H1 (cell line): Measurements from ENCODE around the gene CBS. TPM values are rescaled to one million over a fixed set of nuclear protein-coding genes. Genes with fewer than 3 reads are reported as not detected.
"Not testable (repeated sequence)": the region's sequence is repeated elsewhere in the genome, so short reads cannot be mapped to it uniquely, and the experiment has no call there.

Experiments used
- CTCF ChIA-PET: fragments of 300-600 bp; sonication (Branson Sonifier 250); formaldehyde crosslinking; loops from one replicate; lab custom pipeline; 2021; ENCODE audit not compliant: partially characterized antibody; lab: Charles Lee
- POLR2A ChIA-PET: fragments of 300-600 bp; sonication (Branson Sonifier 250); formaldehyde crosslinking; loops from one replicate; lab custom pipeline; 2021; ENCODE audit warnings: inconsistent platforms; ENCODE audit not compliant: partially characterized antibody; lab: Charles Lee
- DNase-seq, 2 experiments: peaks; one replicate each; pipeline versions ENCODE4 v3.0.0 to v3.0.0-alpha.2; 2010 to 2022; ENCODE audit warnings: low spot score in 2 of 2, low read depth in 1 of 2, mixed read lengths in 1 of 2
- FAIRE-seq: peaks from 2 replicates; lab custom pipeline; 2011; peaks lifted over from hg19 to GRCh38; lab: Jason Lieb, UNC
- H2AFZ ChIP-seq: 2 replicates; pipeline ENCODE4 v1.8.1; 2012; ENCODE audit warnings: low read length, inconsistent platforms
- H2AK5ac ChIP-seq: 2 replicates; pipeline ENCODE4 v1.6.1; 2013; ENCODE audit warnings: low read depth, low read length
- H2BK120ac ChIP-seq: replicated peaks from 2 replicates; pipeline ENCODE3; 2013; ENCODE audit warnings: low read depth, low read length, inconsistent platforms
- H2BK12ac ChIP-seq: 2 replicates; pipeline ENCODE4 v1.6.1; 2013; ENCODE audit warnings: low read depth, low read length
- H2BK15ac ChIP-seq: 2 replicates; pipeline ENCODE4 v1.6.1; 2013; ENCODE audit warnings: low read length
- H2BK20ac ChIP-seq: 2 replicates; pipeline ENCODE4 v1.6.1; 2013; ENCODE audit warnings: low read length
- H2BK5ac ChIP-seq: 2 replicates; pipeline ENCODE4 v1.6.1; 2013; ENCODE audit warnings: low read depth, low read length
- H3K14ac ChIP-seq: 2 replicates; pipeline ENCODE4 v1.6.1; 2013; ENCODE audit warnings: inconsistent platforms; ENCODE audit not compliant: insufficient read length
- H3K18ac ChIP-seq: 2 replicates; pipeline ENCODE4 v1.6.1; 2013; ENCODE audit warnings: low read length; ENCODE audit errors: extremely low read depth
- H3K23ac ChIP-seq: 2 replicates; pipeline ENCODE4 v1.6.1; 2013; ENCODE audit warnings: inconsistent platforms; ENCODE audit not compliant: insufficient read length
- H3K23me2 ChIP-seq: 2 replicates; pipeline ENCODE4 v1.6.1; 2013; ENCODE audit warnings: low read depth, low read length
- H3K27ac ChIP-seq: 2 replicates; pipeline ENCODE4 v1.6.1; 2011; ENCODE audit warnings: low read depth, low read length, inconsistent platforms
- H3K27me3 ChIP-seq, 4 experiments: replicated peaks in 1 of 4; 1 replicate in 1 of 4; 2 replicates in 3 of 4; pipeline versions ENCODE4 v1.6.1 to v1.8.1; 2011 to 2013; ENCODE audit warnings: low read length in 3 of 4, mild to moderate bottlenecking in 3 of 4, inconsistent platforms in 2 of 4, mixed read lengths in 2 of 4, moderate library complexity in 1 of 4; ENCODE audit not compliant: control insufficient read depth in 3 of 4, insufficient read depth in 3 of 4; ENCODE audit errors: extremely low read depth in 1 of 4
- H3K36me3 ChIP-seq, 4 experiments: 2 replicates each; pipeline versions ENCODE4 v1.6.1 to v1.8.1; 2011 to 2013; ENCODE audit warnings: mild to moderate bottlenecking in 4 of 4, low read length in 3 of 4, moderate library complexity in 2 of 4, control low read depth in 1 of 4, inconsistent platforms in 1 of 4; ENCODE audit not compliant: insufficient read depth in 4 of 4, control insufficient read depth in 2 of 4
- H3K4ac ChIP-seq: replicated peaks from 2 replicates; pipeline ENCODE3; 2013; ENCODE audit warnings: low read length, low read depth, mixed read lengths, inconsistent platforms; ENCODE audit not compliant: insufficient read length
- H3K4me1 ChIP-seq, 4 experiments: replicated peaks in 1 of 4; 1 replicate in 1 of 4; 2 replicates in 3 of 4; pipeline versions ENCODE4 v1.6.1 to v1.8.1; 2011 to 2013; ENCODE audit warnings: low read length in 3 of 4, inconsistent platforms in 2 of 4, mixed read lengths in 1 of 4; ENCODE audit not compliant: insufficient read depth in 4 of 4, control insufficient read depth in 3 of 4
- H3K4me2 ChIP-seq, 2 experiments: 2 replicates each; pipeline versions ENCODE4 v1.6.1 to v1.8.1; 2011 to 2013; ENCODE audit warnings: low read depth in 2 of 2, low read length in 2 of 2, control low read depth in 1 of 2, inconsistent platforms in 1 of 2, mild to moderate bottlenecking in 1 of 2; ENCODE audit not compliant: insufficient read depth in 1 of 2
- H3K4me3 ChIP-seq, 4 experiments: fragments of 200-600, 300-600 bp in 1 of 4; sonication (generic), shearing (Covaris generic), sonication (Bioruptor Twin) in 1 of 4; 2 replicates each; pipeline versions ENCODE4 v1.5.1 to v1.8.1; 2011 to 2016; ENCODE audit warnings: low read length in 4 of 4, low read depth in 3 of 4, control low read depth in 2 of 4, inconsistent platforms in 2 of 4, mild to moderate bottlenecking in 2 of 4, mixed read lengths in 1 of 4, moderate library complexity in 1 of 4; ENCODE audit not compliant: insufficient read depth in 2 of 4; ENCODE audit errors: extremely low read depth in 1 of 4
- H3K56ac ChIP-seq: replicated peaks from 2 replicates; pipeline ENCODE3; 2013; ENCODE audit warnings: low read depth, mild to moderate bottlenecking, mixed read lengths, low read length, inconsistent platforms; ENCODE audit not compliant: insufficient read length
- H3K79me1 ChIP-seq: 2 replicates; pipeline ENCODE4 v1.6.1; 2013; ENCODE audit warnings: low read depth, low read length, control low read depth
- H3K79me2 ChIP-seq, 2 experiments: 2 replicates each; pipeline versions ENCODE4 v1.6.1 to v1.8.1; 2012 to 2013; ENCODE audit warnings: low read length in 2 of 2, mild to moderate bottlenecking in 2 of 2, inconsistent platforms in 1 of 2; ENCODE audit not compliant: insufficient read depth in 2 of 2, control insufficient read depth in 1 of 2
- H3K9ac ChIP-seq, 4 experiments: replicated peaks in 1 of 4; 1 replicate in 1 of 4; 2 replicates in 3 of 4; pipeline versions ENCODE4 v1.6.1 to v1.8.1; 2011 to 2013; ENCODE audit warnings: low read depth in 3 of 4, low read length in 3 of 4, control low read depth in 2 of 4, mild to moderate bottlenecking in 2 of 4, moderate library complexity in 2 of 4, inconsistent platforms in 1 of 4; ENCODE audit errors: extremely low read depth in 1 of 4
- H3K9me3 ChIP-seq, 2 experiments: 2 replicates each; pipeline versions ENCODE4 v1.6.1 to v1.8.1; 2012 to 2013; ENCODE audit warnings: mild to moderate bottlenecking in 2 of 2, moderate library complexity in 2 of 2, control low read depth in 1 of 2, inconsistent platforms in 1 of 2, low read depth in 1 of 2, low read length in 1 of 2, mixed read lengths in 1 of 2; ENCODE audit not compliant: insufficient read depth in 2 of 2
- H4K20me1 ChIP-seq, 2 experiments: replicated peaks in 1 of 2; 2 replicates each; pipeline versions ENCODE3 to v1.8.1; 2011 to 2013; ENCODE audit warnings: inconsistent platforms in 2 of 2, low read length in 2 of 2, mild to moderate bottlenecking in 1 of 2; ENCODE audit not compliant: insufficient read depth in 2 of 2, control insufficient read depth in 1 of 2
- H4K5ac ChIP-seq: 2 replicates; pipeline ENCODE4 v1.6.1; 2013; ENCODE audit warnings: low read length, low read depth, mixed read lengths, inconsistent platforms; ENCODE audit not compliant: insufficient read length
- H4K8ac ChIP-seq: 2 replicates; pipeline ENCODE4 v1.8.0; 2013; ENCODE audit warnings: mild to moderate bottlenecking, moderate library complexity, low read length, inconsistent platforms; ENCODE audit not compliant: insufficient read depth; ENCODE audit errors: extremely low read depth
- H4K91ac ChIP-seq: replicated peaks from 2 replicates; pipeline ENCODE3; 2013; ENCODE audit warnings: low read length, mixed read lengths, inconsistent platforms; ENCODE audit not compliant: insufficient read length
- WGBS, 2 experiments: shearing (Covaris generic) in 1 of 2; methylation state at CpG; one replicate each; pipeline versions ENCODE4 v1.1.6 to v1.1.7; 2013 to 2015; ENCODE audit warnings: low lambda C conversion rate in 2 of 2, mixed read lengths in 2 of 2, inconsistent platforms in 1 of 2, low coverage in 1 of 2, missing lambda C conversion rate in 1 of 2; ENCODE audit not compliant: insufficient replicate concordance in 2 of 2, insufficient coverage in 1 of 2, insufficient read length in 1 of 2; ENCODE audit errors: extremely low coverage in 1 of 2, missing lambda C conversion rate in 1 of 2; 5-methylcytosine and 5-hydroxymethylcytosine counted together
- polyA plus RNA-seq, 7 experiments: library from polyadenylated mRNA; depleted of rRNA in 3 of 7; stranded (reverse) in 5 of 7; unstranded in 2 of 7; fragments of >200 nt in 5 of 7; fragments of 200-250 nt in 2 of 7; gene quantifications; 1 replicate in 5 of 7; 2 replicates in 1 of 7; 4 replicates in 1 of 7; pipeline versions ENCODE4 v1.2.1 to v1.2.3, GENCODE V29; 2011 to 2013; ENCODE audit warnings: missing spikeins in 2 of 7, mixed read lengths in 2 of 7
- total RNA-seq: library from RNA; stranded (reverse); fragmentation: NEBNext Ultra II Directional; extraction: Animal tissue kit (Norgen Biotek cat#: 25700); gene quantifications from 2 replicates; pipeline ENCODE4 v1.2.1, GENCODE V29; 2021

Gene CBS
- total and polyA plus RNA-seq, 2 of the 8 experiments (the other 6 are each of a cell fraction or from before 2014, with no cell fraction given), result 114 to 455 TPM

DNA sequence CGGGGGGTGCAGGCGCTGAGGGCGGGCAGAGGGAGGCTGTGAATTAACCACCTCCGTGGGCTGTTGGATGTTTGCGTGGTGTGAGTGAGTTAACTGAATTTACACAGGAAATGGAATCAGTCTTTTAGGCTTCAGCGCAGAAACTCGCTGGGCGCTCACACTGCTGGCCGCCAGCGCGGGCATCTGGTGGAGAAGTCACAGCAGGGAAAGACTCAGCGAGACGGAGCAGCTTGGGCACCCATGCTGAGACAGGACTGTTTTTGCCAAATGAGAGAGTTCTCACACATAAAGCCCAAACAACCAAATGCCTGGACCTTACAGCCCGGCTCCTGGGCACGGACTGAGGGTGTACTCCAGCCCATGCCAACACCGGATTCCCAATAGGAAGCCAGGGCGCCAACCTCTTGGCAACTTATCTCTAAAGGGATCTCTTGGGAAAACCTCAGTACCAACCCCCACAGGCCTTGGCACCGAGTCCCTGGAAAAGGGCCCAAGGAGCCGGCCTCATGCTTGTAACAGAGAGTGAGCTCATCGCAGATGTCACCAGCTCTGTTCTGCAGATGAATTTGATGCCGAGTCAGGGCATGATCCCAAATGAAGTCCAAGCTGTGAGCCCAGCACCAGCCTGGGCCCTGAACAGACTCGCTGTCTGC is 11.2 kb downstream of the CBS start:
- H2BK120ac ChIP-seq, H3K23me2 ChIP-seq, H4K8ac ChIP-seq, H2BK20ac ChIP-seq, H4K5ac ChIP-seq, H2AK5ac ChIP-seq, H3K4me1 ChIP-seq, H3K4me2 ChIP-seq, H3K9me3 ChIP-seq, H3K79me2 ChIP-seq, H2AFZ ChIP-seq, H3K9ac ChIP-seq, H3K79me1 ChIP-seq, H4K20me1 ChIP-seq, H3K4me3 ChIP-seq, H3K14ac ChIP-seq, CTCF ChIA-PET, POLR2A ChIA-PET, H3K56ac ChIP-seq, FAIRE-seq, H4K91ac ChIP-seq, H3K36me3 ChIP-seq, H2BK15ac ChIP-seq, H3K18ac ChIP-seq, H3K27me3 ChIP-seq, H3K23ac ChIP-seq, DNase-seq, H2BK5ac ChIP-seq, H3K4ac ChIP-seq, H2BK12ac ChIP-seq, H3K27ac ChIP-seq: not testable (repeated sequence)
- no CpG with 5 or more reads among the region's 22 CpGs for WGBS, 2 experiments
